HEK293 (cell line): ENCODE results near the gene ASIC4.

Source experiments
- CTCF ChIA-PET: fragments of 350-600 bp; formaldehyde crosslinking; extraction: SDS; loops from one replicate; lab custom pipeline; 2021; ENCODE audit warnings: antibody characterized with exemption; lab: Yijun Ruan, JAX
- POLR2A ChIA-PET: fragments of 300-600 bp; formaldehyde crosslinking; extraction: SDS; loops from one replicate; lab custom pipeline; 2020; ENCODE audit warnings: antibody characterized with exemption, inconsistent platforms; lab: Yijun Ruan, JAX
- H3K27ac ChIP-seq: fragments of 200-500 bp; sonication (Bioruptor generic); 2 replicates; pipeline ENCODE4 v1.5.1; 2014; ENCODE audit warnings: low read depth, low read length, control low read depth, inconsistent platforms; ENCODE audit errors: extremely low read depth
- H3K36me3 ChIP-seq, 2 experiments: fragments of 200-500 bp in 1 of 2; sonication (Bioruptor generic) in 1 of 2; 1 replicate in 1 of 2; 2 replicates in 1 of 2; pipeline ENCODE4 v1.5.1; 2014 to 2017; ENCODE audit warnings: inconsistent platforms in 2 of 2, low read length in 2 of 2; ENCODE audit not compliant: control insufficient read depth in 2 of 2, insufficient read depth in 1 of 2
- H3K4me1 ChIP-seq: fragments of 200-500 bp; sonication (Bioruptor generic); 2 replicates; pipeline ENCODE4 v1.5.1; 2014; ENCODE audit warnings: mild to moderate bottlenecking, low read length, inconsistent platforms; ENCODE audit not compliant: control insufficient read depth, insufficient read depth
- H3K4me3 ChIP-seq: 2 replicates; pipeline ENCODE4 v1.5.1; 2011; ENCODE audit warnings: low read depth, mild to moderate bottlenecking, control low read depth, low read length, moderate library complexity
- H3K9me3 ChIP-seq: fragments of 200-500 bp; sonication (Bioruptor generic); 2 replicates; pipeline ENCODE4 v1.5.1; 2014; ENCODE audit warnings: low read depth, low read length, inconsistent platforms; ENCODE audit not compliant: control insufficient read depth, insufficient read depth
- KLF17 ChIP-seq: fragments of 450-650 bp; formaldehyde crosslinking; IDR thresholded peaks from 2 replicates; pipeline ENCODE4 v1.5.1; 2016; ENCODE audit warnings: missing biosample characterization, missing genetic modification characterization
- KLF8 ChIP-seq: fragments of 450-650 bp; formaldehyde crosslinking; IDR thresholded peaks from 2 replicates; pipeline ENCODE4 v1.5.1; 2016; ENCODE audit warnings: missing biosample characterization, missing genetic modification characterization
- SALL2 ChIP-seq: fragments of 450-650 bp; formaldehyde crosslinking; IDR thresholded peaks from 2 replicates; pipeline ENCODE4 v1.5.0; 2017; ENCODE audit warnings: missing biosample characterization, mild to moderate bottlenecking, missing genetic modification characterization, borderline replicate concordance
- SCRT1 ChIP-seq: fragments of 450-650 bp; formaldehyde crosslinking; IDR thresholded peaks from 2 replicates; pipeline ENCODE4 v1.5.1; 2016; ENCODE audit warnings: missing biosample characterization, missing genetic modification characterization, borderline replicate concordance
- SCRT2 ChIP-seq: fragments of 450-650 bp; formaldehyde crosslinking; IDR thresholded peaks from 2 replicates; pipeline ENCODE4 v1.5.1; 2016; ENCODE audit warnings: missing biosample characterization, missing genetic modification characterization
- ZNF10 ChIP-seq: fragments of 450-650 bp; formaldehyde crosslinking; IDR thresholded peaks from 2 replicates; pipeline ENCODE4 v1.5.1; 2017; ENCODE audit warnings: missing biosample characterization, missing genetic modification characterization
- ZNF112 ChIP-seq: fragments of 450-650 bp; formaldehyde crosslinking; IDR thresholded peaks from 2 replicates; pipeline ENCODE4 v1.5.0; 2017; ENCODE audit warnings: missing biosample characterization, missing genetic modification characterization
- ZNF202 ChIP-seq: fragments of 450-650 bp; formaldehyde crosslinking; IDR thresholded peaks from 2 replicates; pipeline ENCODE4 v1.5.1; 2016; ENCODE audit warnings: missing biosample characterization, missing genetic modification characterization, borderline replicate concordance
- ZNF24 ChIP-seq: fragments of 450-650 bp; formaldehyde crosslinking; IDR thresholded peaks from 2 replicates; pipeline ENCODE4 v1.5.1; 2016; ENCODE audit warnings: missing biosample characterization, missing genetic modification characterization
- ZNF324 ChIP-seq: fragments of 450-650 bp; formaldehyde crosslinking; IDR thresholded peaks from 2 replicates; pipeline ENCODE4 v1.5.1; 2016; ENCODE audit warnings: missing biosample characterization, missing genetic modification characterization
- ZNF354C ChIP-seq: fragments of 450-650 bp; formaldehyde crosslinking; IDR thresholded peaks from 2 replicates; pipeline ENCODE4 v1.5.1; 2016; ENCODE audit warnings: missing biosample characterization, missing genetic modification characterization, low read depth, borderline replicate concordance
- ZNF362 ChIP-seq: fragments of 450-650 bp; formaldehyde crosslinking; IDR thresholded peaks from 2 replicates; pipeline ENCODE4 v1.5.1; 2016; ENCODE audit warnings: missing biosample characterization, missing genetic modification characterization
- ZNF48 ChIP-seq: fragments of 450-650 bp; formaldehyde crosslinking; IDR thresholded peaks from 2 replicates; pipeline ENCODE4 v1.5.1; 2016; ENCODE audit warnings: missing biosample characterization, missing genetic modification characterization
- ZNF600 ChIP-seq: fragments of 450-650 bp; formaldehyde crosslinking; IDR thresholded peaks from 2 replicates; pipeline ENCODE4 v1.5.1; 2016; ENCODE audit warnings: missing biosample characterization, missing genetic modification characterization
- ZNF623 ChIP-seq: fragments of 450-650 bp; formaldehyde crosslinking; IDR thresholded peaks from 2 replicates; pipeline ENCODE4 v1.5.1; 2016; ENCODE audit warnings: missing biosample characterization, missing genetic modification characterization
- ZNF830 ChIP-seq: fragments of 450-650 bp; IDR thresholded peaks from 2 replicates; pipeline ENCODE4 v1.5.0; 2018; ENCODE audit warnings: missing biosample characterization, missing genetic modification characterization, low read depth, mild to moderate bottlenecking, moderate library complexity
- ZSCAN18 ChIP-seq: fragments of 450-650 bp; formaldehyde crosslinking; IDR thresholded peaks from 2 replicates; pipeline ENCODE4 v1.5.1; 2016; ENCODE audit warnings: missing biosample characterization, missing genetic modification characterization
- ZSCAN30 ChIP-seq: fragments of 450-650 bp; IDR thresholded peaks from 2 replicates; pipeline ENCODE4 v1.5.1; 2018; ENCODE audit warnings: missing biosample characterization, mild to moderate bottlenecking, missing genetic modification characterization, moderate library complexity
- TF ChIP-seq, protein P1 (sequence below): fragments of 450-650 bp; formaldehyde crosslinking; IDR thresholded peaks from 2 replicates; pipeline ENCODE4 v1.5.1; 2016; ENCODE audit warnings: missing biosample characterization, missing genetic modification characterization
- TF ChIP-seq, protein P2 (sequence below): fragments of 450-650 bp; formaldehyde crosslinking; IDR thresholded peaks from 2 replicates; pipeline ENCODE4 v1.5.1; 2016; ENCODE audit warnings: missing biosample characterization, missing genetic modification characterization
- TF ChIP-seq, protein P3 (sequence below): fragments of 450-650 bp; formaldehyde crosslinking; IDR thresholded peaks from 2 replicates; pipeline ENCODE4 v1.5.1; 2016; ENCODE audit warnings: missing biosample characterization, missing genetic modification characterization

The ASIC4 gene

DNA sequence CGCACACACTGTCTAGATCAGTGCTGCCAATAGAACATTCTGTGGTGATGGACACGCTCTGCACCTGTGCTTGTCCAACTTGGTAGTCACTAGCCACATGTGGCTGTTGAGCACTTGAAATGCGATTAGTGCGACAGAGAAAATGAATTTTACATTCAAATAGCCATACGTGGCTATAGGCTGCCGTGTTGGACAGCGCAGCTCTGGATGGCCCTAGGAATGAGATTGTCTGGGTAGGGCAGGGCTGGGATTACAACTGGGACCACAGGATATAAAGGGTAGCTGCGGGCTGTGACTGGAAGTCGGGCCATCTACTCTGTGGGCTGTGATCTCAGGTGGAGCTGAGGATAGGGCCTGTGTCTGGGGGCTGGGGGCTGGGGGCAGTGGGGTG is 5.2 kb downstream of the ASIC4 start:
- Histone ChIP-seq H3K4me1 (peaks cover 7% of the 10 kb centered on the region), H3K9me3 (no peaks in the 10 kb centered on the region), H3K4me3 (no peak overlapping the region), H3K27ac (no peak overlapping the region), H3K36me3 (no peaks in the 10 kb centered on the region)
- ChIA-PET POLR2A (interaction anchor here (0.6 kb wide), 1 partner anchor 81 kb away, joined by 6 read pairs; no protein-coding TSS in a partner anchor), CTCF (interaction anchor here (0.9 to 5.9 kb wide), 8 partner anchors 8 to 117 kb away, joined by 3 to 61 read pairs (median 14); partner anchors contain the start of gene GMPPA)
- TF ChIP-seq ZNF354C (tag by site-specific recombination) (no peak), ZNF324 (tag by site-specific recombination) (no peak), ZNF202 (tag by site-specific recombination) (no peak), ZNF600 (tag by site-specific recombination) (0 out of 2 replicates have a peak, but pooled peaks have one; percentile 13), ZNF623 (no peak), ZNF24 (no peak), ZNF48 (tag by site-specific recombination) (no peak)
- TF ChIP-seq, protein P1, sequence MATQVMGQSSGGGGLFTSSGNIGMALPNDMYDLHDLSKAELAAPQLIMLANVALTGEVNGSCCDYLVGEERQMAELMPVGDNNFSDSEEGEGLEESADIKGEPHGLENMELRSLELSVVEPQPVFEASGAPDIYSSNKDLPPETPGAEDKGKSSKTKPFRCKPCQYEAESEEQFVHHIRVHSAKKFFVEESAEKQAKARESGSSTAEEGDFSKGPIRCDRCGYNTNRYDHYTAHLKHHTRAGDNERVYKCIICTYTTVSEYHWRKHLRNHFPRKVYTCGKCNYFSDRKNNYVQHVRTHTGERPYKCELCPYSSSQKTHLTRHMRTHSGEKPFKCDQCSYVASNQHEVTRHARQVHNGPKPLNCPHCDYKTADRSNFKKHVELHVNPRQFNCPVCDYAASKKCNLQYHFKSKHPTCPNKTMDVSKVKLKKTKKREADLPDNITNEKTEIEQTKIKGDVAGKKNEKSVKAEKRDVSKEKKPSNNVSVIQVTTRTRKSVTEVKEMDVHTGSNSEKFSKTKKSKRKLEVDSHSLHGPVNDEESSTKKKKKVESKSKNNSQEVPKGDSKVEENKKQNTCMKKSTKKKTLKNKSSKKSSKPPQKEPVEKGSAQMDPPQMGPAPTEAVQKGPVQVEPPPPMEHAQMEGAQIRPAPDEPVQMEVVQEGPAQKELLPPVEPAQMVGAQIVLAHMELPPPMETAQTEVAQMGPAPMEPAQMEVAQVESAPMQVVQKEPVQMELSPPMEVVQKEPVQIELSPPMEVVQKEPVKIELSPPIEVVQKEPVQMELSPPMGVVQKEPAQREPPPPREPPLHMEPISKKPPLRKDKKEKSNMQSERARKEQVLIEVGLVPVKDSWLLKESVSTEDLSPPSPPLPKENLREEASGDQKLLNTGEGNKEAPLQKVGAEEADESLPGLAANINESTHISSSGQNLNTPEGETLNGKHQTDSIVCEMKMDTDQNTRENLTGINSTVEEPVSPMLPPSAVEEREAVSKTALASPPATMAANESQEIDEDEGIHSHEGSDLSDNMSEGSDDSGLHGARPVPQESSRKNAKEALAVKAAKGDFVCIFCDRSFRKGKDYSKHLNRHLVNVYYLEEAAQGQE (tag by site-specific recombination): 0 out of 2 replicates have a peak, but pooled peaks have one; percentile 36

DNA sequence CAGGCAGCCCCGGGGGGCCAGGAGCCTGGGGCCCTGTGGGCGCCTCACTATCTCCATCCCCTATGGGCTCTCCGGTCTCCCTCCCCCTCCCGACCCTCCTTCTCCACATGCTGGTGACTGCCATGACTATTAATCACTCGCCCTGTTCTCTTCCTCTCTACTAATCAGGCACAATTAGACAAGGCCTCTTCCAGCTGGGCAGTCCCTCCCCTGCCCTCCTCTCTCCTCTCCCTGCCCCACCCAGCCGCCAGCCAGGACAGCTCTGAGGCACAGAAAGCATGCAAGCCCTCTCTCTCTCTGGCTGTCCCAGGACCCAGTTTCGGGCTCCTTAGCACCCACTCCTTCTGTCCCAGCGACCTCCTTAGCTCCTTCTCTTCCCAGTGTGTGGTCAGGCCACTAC is 5.8 kb downstream of the ASIC4 start:
- H3K36me3 ChIP-seq: no peaks in the 10 kb centered on the region
- no peak overlapping the region for H3K4me3 ChIP-seq
- no peaks in the 10 kb centered on the region for H3K9me3 ChIP-seq
- H3K4me1 ChIP-seq: peaks cover 7% of the 10 kb centered on the region
- POLR2A ChIA-PET: interaction anchor here (1.4 kb wide), 1 partner anchor 21 kb away, joined by 4 read pairs; the partner anchor contains the start of gene GMPPA
- H3K27ac ChIP-seq: no peak overlapping the region
- CTCF ChIA-PET: interaction anchor here (0.6 to 5.9 kb wide), 16 partner anchors 7 to 132 kb away, joined by 3 to 61 read pairs (median 8); partner anchors contain the start of genes DNPEP and GMPPA
- no peak for TF ChIP-seq ZNF830 (tag by site-specific recombination)
- peak; percentile 90 for TF ChIP-seq KLF17
- TF ChIP-seq, all 188 proteins: peak for 1

GRCh38 chr2:219521066-219521880 is 7.0 kb downstream of the ASIC4 start:
- Histone ChIP-seq H3K36me3 (no peaks in the 10 kb centered on the region), H3K4me1 (peaks cover 7% of the 10 kb centered on the region), H3K4me3 (no peak overlapping the region), H3K9me3 (no peaks in the 10 kb centered on the region), H3K27ac (no peak overlapping the region)
- ChIA-PET POLR2A (interaction anchor here (1.1 to 1.8 kb wide), 3 partner anchors 11 to 23 kb away, joined by 3 to 8 read pairs (median 4); partner anchors contain the start of gene GMPPA), CTCF (interaction anchor here (0.6 to 5.9 kb wide), 21 partner anchors 9 to 244 kb away, joined by 3 to 61 read pairs (median 4); partner anchors contain the start of genes DNPEP and GMPPA)
- TF ChIP-seq SCRT1 (tag by site-specific recombination) (no peak), SCRT2 (tag by site-specific recombination) (no peak), SALL2 (tag by site-specific recombination) (no peak), ZNF112 (tag by site-specific recombination) (no peak), ZNF362 (tag by site-specific recombination) (no peak), ZNF10 (tag by site-specific recombination) (no peak), ZSCAN18 (no peak), ZSCAN30 (tag by site-specific recombination) (no peak), KLF8 (no peak)
- TF ChIP-seq, protein P2, sequence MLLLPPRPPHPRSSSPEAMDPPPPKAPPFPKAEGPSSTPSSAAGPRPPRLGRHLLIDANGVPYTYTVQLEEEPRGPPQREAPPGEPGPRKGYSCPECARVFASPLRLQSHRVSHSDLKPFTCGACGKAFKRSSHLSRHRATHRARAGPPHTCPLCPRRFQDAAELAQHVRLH: no peak
- TF ChIP-seq, protein P3, sequence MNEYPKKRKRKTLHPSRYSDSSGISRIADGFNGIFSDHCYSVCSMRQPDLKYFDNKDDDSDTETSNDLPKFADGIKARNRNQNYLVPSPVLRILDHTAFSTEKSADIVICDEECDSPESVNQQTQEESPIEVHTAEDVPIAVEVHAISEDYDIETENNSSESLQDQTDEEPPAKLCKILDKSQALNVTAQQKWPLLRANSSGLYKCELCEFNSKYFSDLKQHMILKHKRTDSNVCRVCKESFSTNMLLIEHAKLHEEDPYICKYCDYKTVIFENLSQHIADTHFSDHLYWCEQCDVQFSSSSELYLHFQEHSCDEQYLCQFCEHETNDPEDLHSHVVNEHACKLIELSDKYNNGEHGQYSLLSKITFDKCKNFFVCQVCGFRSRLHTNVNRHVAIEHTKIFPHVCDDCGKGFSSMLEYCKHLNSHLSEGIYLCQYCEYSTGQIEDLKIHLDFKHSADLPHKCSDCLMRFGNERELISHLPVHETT: no peak
